MM.1S (cell line): Measurements from ENCODE around the gene LMBR1L.

ENCODE experiments used
- DNase-seq: peaks from one replicate; pipeline ENCODE4 v3.0.0-alpha.2; 2015
- H2AFZ ChIP-seq: fragments of 300-600 bp; sonication (generic); 2 replicates; pipeline ENCODE4 v1.6.0; 2016; ENCODE audit warnings: antibody characterized with exemption, low read length
- H3F3A ChIP-seq: fragments of 300-600 bp; sonication (generic); 2 replicates; pipeline ENCODE4 v1.6.1; 2016; ENCODE audit warnings: mild to moderate bottlenecking, antibody characterized with exemption, low read length, moderate library complexity, mixed read lengths; ENCODE audit not compliant: insufficient read depth
- H3K27ac ChIP-seq: fragments of 300-600 bp; sonication (generic); 2 replicates; pipeline ENCODE4 v1.5.1; 2016; ENCODE audit warnings: mild to moderate bottlenecking, low read length
- H3K27me3 ChIP-seq: fragments of 300-600 bp; sonication (generic); replicated peaks from 2 replicates; pipeline ENCODE4 v1.6.0; 2016; ENCODE audit warnings: low read length; ENCODE audit not compliant: insufficient read depth
- H3K36me3 ChIP-seq: fragments of 300-600 bp; sonication (generic); replicated peaks from 2 replicates; pipeline ENCODE4 v1.6.1; 2016; ENCODE audit warnings: mild to moderate bottlenecking, low read length, mixed read lengths; ENCODE audit not compliant: insufficient read depth
- H3K4me1 ChIP-seq: fragments of 300-600 bp; sonication (generic); 2 replicates; pipeline ENCODE4 v1.6.1; 2016; ENCODE audit warnings: low read length, mixed read lengths
- H3K4me2 ChIP-seq: fragments of 300-600 bp; sonication (generic); 2 replicates; pipeline ENCODE4 v1.6.0; 2016; ENCODE audit warnings: low read depth, low read length
- H3K4me3 ChIP-seq: fragments of 300-600 bp; sonication (generic); 2 replicates; pipeline ENCODE4 v1.5.1; 2016; ENCODE audit warnings: low read length, mixed read lengths
- H3K79me2 ChIP-seq: fragments of 300-600 bp; sonication (generic); 2 replicates; pipeline ENCODE4 v1.6.1; 2016; ENCODE audit warnings: mixed run types, low read length, mixed read lengths
- H3K9ac ChIP-seq: fragments of 300-600 bp; sonication (generic); 2 replicates; pipeline ENCODE4 v1.6.1; 2016; ENCODE audit warnings: low read length, mixed read lengths
- H3K9me2 ChIP-seq: fragments of 300-600 bp; sonication (generic); replicated peaks from 2 replicates; pipeline ENCODE4 v1.6.1; 2016; ENCODE audit warnings: mild to moderate bottlenecking, low read length, mixed read lengths; ENCODE audit not compliant: insufficient read depth
- H3K9me3 ChIP-seq: fragments of 300-600 bp; sonication (generic); replicated peaks from 2 replicates; pipeline ENCODE4 v1.6.1; 2016; ENCODE audit warnings: mild to moderate bottlenecking, low read length, mixed read lengths; ENCODE audit not compliant: insufficient read depth
- H4K20me1 ChIP-seq: fragments of 300-600 bp; sonication (generic); 2 replicates; pipeline ENCODE4 v1.6.1; 2016; ENCODE audit warnings: mild to moderate bottlenecking, low read length, moderate library complexity, mixed read lengths; ENCODE audit not compliant: insufficient read depth
- CTCF ChIP-seq: fragments of 300-600 bp; sonication (generic); IDR thresholded peaks from 2 replicates; pipeline ENCODE4 v1.5.1; 2016; ENCODE audit warnings: antibody characterized with exemption, low read length, mixed read lengths
- EZH2 ChIP-seq: fragments of 300-600 bp; sonication (generic); optimal IDR thresholded peaks from 2 replicates; pipeline ENCODE3; 2017; ENCODE audit warnings: low read depth, mild to moderate bottlenecking, antibody characterized with exemption, low read length, mixed read lengths
- EZH2phosphoT487 ChIP-seq: fragments of 300-600 bp; sonication (generic); IDR thresholded peaks from 2 replicates; pipeline ENCODE4 v1.6.1; 2018; ENCODE audit warnings: antibody characterized with exemption, low read length

LMBR1L gene

GRCh38 chr12:49092816-49093406 is 17.7 kb downstream of the LMBR1L start:
- no peak overlapping the region for H3K27ac ChIP-seq
- peaks cover 2% of the 10 kb centered on the region for H3K4me1 ChIP-seq
- H2AFZ ChIP-seq = no peak overlapping the region
- TF ChIP-seq EZH2 (no peak), CTCF (no peak), EZH2phosphoT487 (no peak)
- DNase-seq = no peak
- H3K9ac ChIP-seq = no peak overlapping the region
- H3K4me3 ChIP-seq = no peak overlapping the region
- no peak overlapping the region; the same call in 1 of the 2 replicates for H3K4me2 ChIP-seq
- no peaks in the 10 kb centered on the region for H3K9me3 ChIP-seq
- no peaks in the 10 kb centered on the region for H3F3A ChIP-seq
- H3K27me3 ChIP-seq = peaks cover 70% of the 10 kb centered on the region
- no peaks in the 10 kb centered on the region for H3K79me2 ChIP-seq
- no peaks in the 10 kb centered on the region for H4K20me1 ChIP-seq
- no peaks in the 10 kb centered on the region for H3K9me2 ChIP-seq
- no peaks in the 10 kb centered on the region for H3K36me3 ChIP-seq

- peak overlapping the region; percentile 64 for H3K4me2 ChIP-seq
- no peaks in the 10 kb centered on the region for H3K36me3 ChIP-seq
- TF ChIP-seq EZH2phosphoT487 (no peak), CTCF (peak; percentile 50), EZH2 (no peak)
- peaks cover 70% of the 10 kb centered on the region for H3K27me3 ChIP-seq
- no peak overlapping the region for H2AFZ ChIP-seq
- H3K27ac ChIP-seq = no peak overlapping the region
- H3K4me1 ChIP-seq = peaks cover 5% of the 10 kb centered on the region
- no peak overlapping the region for H3K9ac ChIP-seq
- H3K9me3 ChIP-seq = no peaks in the 10 kb centered on the region
- H4K20me1 ChIP-seq = no peaks in the 10 kb centered on the region
- H3F3A ChIP-seq = no peaks in the 10 kb centered on the region
- H3K9me2 ChIP-seq = no peaks in the 10 kb centered on the region
- H3K79me2 ChIP-seq = no peaks in the 10 kb centered on the region
- H3K4me3 ChIP-seq = peak overlapping the region; percentile 35; the same call in 1 of the 2 replicates
- DNase-seq = peak; percentile 40
Measured at GRCh38 chr12:49092086-49092815, 18.4 kb downstream of the LMBR1L start.

- TF ChIP-seq EZH2phosphoT487 (no peak), EZH2 (no peak), CTCF (no peak)
- Histone ChIP-seq H3K9ac (no peak overlapping the region), H2AFZ (no peak overlapping the region), H3F3A (no peaks in the 10 kb centered on the region), H3K27me3 (peaks cover 70% of the 10 kb centered on the region), H4K20me1 (no peaks in the 10 kb centered on the region), H3K4me3 (peak overlapping the region; percentile 35; the same call in 1 of the 2 replicates), H3K9me3 (no peaks in the 10 kb centered on the region), H3K79me2 (no peaks in the 10 kb centered on the region), H3K4me1 (peaks cover 5% of the 10 kb centered on the region), H3K4me2 (peak overlapping the region; percentile 64), H3K9me2 (no peaks in the 10 kb centered on the region), H3K36me3 (no peaks in the 10 kb centered on the region), H3K27ac (no peak overlapping the region)
- DNase-seq = no peak
Measured at GRCh38 chr12:49091836-49092085, 18.9 kb downstream of the LMBR1L start.
